Sciatic nerve (tissue), 1 donor: ENCODE measurements around the gene SLC5A4. TPM values are rescaled to one million over a fixed set of nuclear protein-coding genes. Genes with fewer than 3 reads are reported as not detected.

Source experiments
- total RNA-seq: library from RNA; stranded (reverse); fragmentation: NEBNext Ultra II Directional; extraction: Animal tissue kit (Norgen Biotek cat#: 25700); gene quantifications from one replicate; pipeline ENCODE4 v1.2.1, GENCODE V29; 2021
- donor health status: DM: no; HTN: no; CAD: no.

The SLC5A4 gene
- total RNA-seq, 1 donor from 2014 or later = 1.1 TPM

Other genes starting within 250 kb of the SLC5A4 start
- not detected for gene SLC5A1, start 212.1 kb downstream of the SLC5A4 start, total RNA-seq
- gene C22orf42, start 96.0 kb downstream of the SLC5A4 start, total RNA-seq = not detected
- not detected for gene RFPL2, start 50.3 kb downstream of the SLC5A4 start, total RNA-seq
- not detected for gene RFPL3, start 102.5 kb upstream of the SLC5A4 start, total RNA-seq
- 47.3 TPM for gene RTCB, start 156.9 kb upstream of the SLC5A4 start, total RNA-seq
- gene BPIFC, start 209.1 kb upstream of the SLC5A4 start, total RNA-seq = not detected
- 109 TPM for gene FBXO7, start 219.5 kb upstream of the SLC5A4 start, total RNA-seq